Osteoblast (primary cell): ENCODE measurements around the gene ETV3. TPM values are rescaled to one million over a fixed set of nuclear protein-coding genes. Genes with fewer than 3 reads are reported as not detected.

Experiments used
- DNase-seq: peaks from one replicate; pipeline ENCODE4 v3.0.0; 2011; ENCODE audit warnings: low spot score, mixed read lengths; ENCODE audit not compliant: insufficient read length; ENCODE audit errors: missing footprints
- H2AFZ ChIP-seq: 2 replicates; pipeline ENCODE4 v1.6.0; 2011; ENCODE audit warnings: mild to moderate bottlenecking, low read length
- H3K27ac ChIP-seq: 2 replicates; pipeline ENCODE4 v1.5.1; 2011; ENCODE audit warnings: mild to moderate bottlenecking, low read depth, low read length, moderate library complexity
- H3K27me3 ChIP-seq: 2 replicates; pipeline ENCODE4 v1.6.0; 2012; ENCODE audit warnings: mild to moderate bottlenecking, control low read depth, inconsistent platforms, low read length, moderate library complexity; ENCODE audit not compliant: insufficient read depth
- H3K36me3 ChIP-seq: 2 replicates; pipeline ENCODE4 v1.5.1; 2011; ENCODE audit warnings: mild to moderate bottlenecking, low read length, control low read depth, moderate library complexity; ENCODE audit not compliant: insufficient read depth
- H3K4me1 ChIP-seq: 2 replicates; pipeline ENCODE4 v1.5.1; 2011; ENCODE audit warnings: mild to moderate bottlenecking, low read length, control low read depth, moderate library complexity; ENCODE audit not compliant: insufficient read depth
- H3K4me2 ChIP-seq: 2 replicates; pipeline ENCODE4 v1.6.0; 2011; ENCODE audit warnings: mild to moderate bottlenecking, low read length; ENCODE audit not compliant: insufficient read depth
- H3K4me3 ChIP-seq: fragments of 200-600 bp; sonication (generic); 3 replicates; pipeline ENCODE4 v1.5.1; 2012; ENCODE audit warnings: mild to moderate bottlenecking, low read length, inconsistent platforms; ENCODE audit not compliant: insufficient read depth
- H3K79me2 ChIP-seq: 2 replicates; pipeline ENCODE4 v1.6.0; 2012; ENCODE audit warnings: mild to moderate bottlenecking, low read length, control low read depth, inconsistent platforms; ENCODE audit not compliant: insufficient read depth
- H3K9me3 ChIP-seq: 2 replicates; pipeline ENCODE4 v1.5.1; 2011; ENCODE audit warnings: low read depth, low read length, control low read depth
- H4K20me1 ChIP-seq: 2 replicates; pipeline ENCODE4 v1.6.0; 2012; ENCODE audit warnings: mild to moderate bottlenecking, low read length, control low read depth; ENCODE audit not compliant: insufficient read depth
- CTCF ChIP-seq: IDR thresholded peaks from 2 replicates; pipeline ENCODE4 v1.5.1; 2011; ENCODE audit warnings: mild to moderate bottlenecking, low read depth, low read length, moderate library complexity; ENCODE audit errors: extremely low read depth
- total RNA-seq: library from RNA; depleted of rRNA; stranded (reverse); fragments of >200 nt; gene quantifications from 2 replicates; pipeline ENCODE4 v1.2.3, GENCODE V29; 2012

ETV3 gene
- total RNA-seq, 1 donor = 14.8 TPM

GRCh38 chr1:157081707-157082106, 56.5 kb downstream of the ETV3 start:
- Histone ChIP-seq H2AFZ (no peak overlapping the region), H3K79me2 (no peaks in the 10 kb centered on the region), H3K27ac (no peak overlapping the region), H3K9me3 (no peaks in the 10 kb centered on the region), H3K4me3 (no peak overlapping the region), H3K4me1 (no peaks in the 10 kb centered on the region), H4K20me1 (no peaks in the 10 kb centered on the region), H3K27me3 (peaks cover 11% of the 10 kb centered on the region), H3K36me3 (no peaks in the 10 kb centered on the region), H3K4me2 (no peak overlapping the region)
- DNase-seq = no peak
- TF ChIP-seq CTCF = no peak

GRCh38 chr1:157080714-157081113, 57.5 kb downstream of the ETV3 start:
- H3K4me3 ChIP-seq = no peak overlapping the region
- H2AFZ ChIP-seq = no peak overlapping the region
- DNase-seq = no peak
- no peaks in the 10 kb centered on the region for H3K4me1 ChIP-seq
- no peaks in the 10 kb centered on the region for H3K36me3 ChIP-seq
- no peak overlapping the region for H3K27ac ChIP-seq
- no peaks in the 10 kb centered on the region for H3K9me3 ChIP-seq
- H3K27me3 ChIP-seq = peaks cover 11% of the 10 kb centered on the region
- no peak for TF ChIP-seq CTCF
- no peak overlapping the region for H3K4me2 ChIP-seq
- no peaks in the 10 kb centered on the region for H3K79me2 ChIP-seq
- H4K20me1 ChIP-seq = no peaks in the 10 kb centered on the region

GRCh38 chr1:157077394-157077793, 60.8 kb downstream of the ETV3 start:
- H3K4me3 ChIP-seq = no peak overlapping the region
- no peak overlapping the region for H3K4me2 ChIP-seq
- DNase-seq = peak; percentile 62
- H2AFZ ChIP-seq = no peak overlapping the region
- H3K36me3 ChIP-seq = no peaks in the 10 kb centered on the region
- no peaks in the 10 kb centered on the region for H3K9me3 ChIP-seq
- no peak for TF ChIP-seq CTCF
- H3K79me2 ChIP-seq = no peaks in the 10 kb centered on the region
- no peaks in the 10 kb centered on the region for H4K20me1 ChIP-seq
- H3K4me1 ChIP-seq = no peaks in the 10 kb centered on the region
- peaks cover 9% of the 10 kb centered on the region for H3K27me3 ChIP-seq
- H3K27ac ChIP-seq = no peak overlapping the region

- DNase-seq = peak; percentile 88
- peak overlapping the region; percentile 79 for H3K4me2 ChIP-seq
Measured at GRCh38 chr1:157073944-157074685, 64.1 kb downstream of the ETV3 start.

More at GRCh38 chr1:157073944-157074685, 64.1 kb downstream of the ETV3 start:
- TF ChIP-seq CTCF = peak; percentile 58
- Histone ChIP-seq H3K79me2 (no peaks in the 10 kb centered on the region), H3K27me3 (peaks cover 28% of the 10 kb centered on the region), H3K4me3 (peak overlapping the region; percentile 51), H3K9me3 (no peaks in the 10 kb centered on the region), H2AFZ (peak overlapping the region; percentile 94), H3K36me3 (no peaks in the 10 kb centered on the region), H4K20me1 (no peaks in the 10 kb centered on the region), H3K4me1 (no peaks in the 10 kb centered on the region), H3K27ac (no peak overlapping the region)

Other genes starting within 250 kb of the ETV3 start
- 17.0 and 21.2 TPM in 2 replicates for gene PEAR1, start 244.7 kb downstream of the ETV3 start, total RNA-seq
- 0.36 and 0.59 TPM in 2 replicates for gene LRRC71, start 217.8 kb downstream of the ETV3 start, total RNA-seq
- gene ARHGEF11, start 92.7 kb downstream of the ETV3 start, total RNA-seq = 45.4 and 50.3 TPM in 2 replicates
- not detected in 2 replicates for gene ETV3L, start 38.6 kb downstream of the ETV3 start, total RNA-seq